Measurements from ENCODE around the gene PLCL1. TPM values are rescaled to one million over a fixed set of nuclear protein-coding genes. Genes with fewer than 3 reads are reported as not detected.
A peak's percentile ranks its signal among the peaks of the same experiment; 100 is the strongest.

PLCL1 gene
- total and polyA plus RNA-seq, 10 of the 15 experiments (the other 5 are each of a cell fraction or from before 2014, with no cell fraction given), result 0.03 to 1.5 (median 0.22) TPM

DNA sequence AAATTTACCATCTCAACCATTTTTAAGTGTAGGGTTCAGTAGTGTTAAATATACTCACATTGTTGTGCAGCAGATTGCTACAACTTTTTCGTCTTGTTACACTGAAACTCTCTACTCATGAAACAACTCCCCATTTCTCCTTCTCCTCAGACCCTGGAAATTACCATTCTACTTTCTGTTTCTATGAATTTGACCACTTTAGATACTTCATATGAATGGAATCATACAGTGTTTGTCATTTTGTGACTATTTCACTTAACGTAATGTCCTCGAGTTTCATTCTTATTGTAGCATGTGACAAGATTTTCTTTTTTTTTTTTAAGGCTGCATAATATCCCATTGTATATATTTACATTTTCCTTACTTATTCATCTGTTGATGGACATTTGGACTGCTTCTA, 203.8 kb downstream of the PLCL1 start (continued):
- TF ChIP-seq, protein P1, sequence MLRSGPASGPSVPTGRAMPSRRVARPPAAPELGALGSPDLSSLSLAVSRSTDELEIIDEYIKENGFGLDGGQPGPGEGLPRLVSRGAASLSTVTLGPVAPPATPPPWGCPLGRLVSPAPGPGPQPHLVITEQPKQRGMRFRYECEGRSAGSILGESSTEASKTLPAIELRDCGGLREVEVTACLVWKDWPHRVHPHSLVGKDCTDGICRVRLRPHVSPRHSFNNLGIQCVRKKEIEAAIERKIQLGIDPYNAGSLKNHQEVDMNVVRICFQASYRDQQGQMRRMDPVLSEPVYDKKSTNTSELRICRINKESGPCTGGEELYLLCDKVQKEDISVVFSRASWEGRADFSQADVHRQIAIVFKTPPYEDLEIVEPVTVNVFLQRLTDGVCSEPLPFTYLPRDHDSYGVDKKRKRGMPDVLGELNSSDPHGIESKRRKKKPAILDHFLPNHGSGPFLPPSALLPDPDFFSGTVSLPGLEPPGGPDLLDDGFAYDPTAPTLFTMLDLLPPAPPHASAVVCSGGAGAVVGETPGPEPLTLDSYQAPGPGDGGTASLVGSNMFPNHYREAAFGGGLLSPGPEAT (IDR thresholded peaks at IDR 0.05; ENCODE audit: low read depth), result peak; percentile 55
- 0 out of 4 replicates have a peak, but pooled peaks of 1 of the 2 experiments have one; percentile 24 for TF ChIP-seq BHLHE40 (IDR thresholded peaks at IDR 0.05; ENCODE audit: borderline replicate concordance in 1 of 2, low read depth in 2 of 2, low read length in 1 of 2)
- TF ChIP-seq CREM (IDR thresholded peaks at IDR 0.05; ENCODE audit: low read depth), result peak; percentile 50
- no peak for TF ChIP-seq SREBF2 (IDR thresholded peaks at IDR 0.05; ENCODE audit: low read length)
- peak; percentile 74 for TF ChIP-seq JUNB (IDR thresholded peaks at IDR 0.05)
- TF ChIP-seq PAX8 (IDR thresholded peaks at IDR 0.05), result no peak
- no peak for TF ChIP-seq ZNF217 (IDR thresholded peaks at IDR 0.05)
- no peak for TF ChIP-seq WRNIP1 (IDR thresholded peaks at IDR 0.05; ENCODE audit: borderline replicate concordance, low read depth, low read length)
- TF ChIP-seq, protein P2, sequence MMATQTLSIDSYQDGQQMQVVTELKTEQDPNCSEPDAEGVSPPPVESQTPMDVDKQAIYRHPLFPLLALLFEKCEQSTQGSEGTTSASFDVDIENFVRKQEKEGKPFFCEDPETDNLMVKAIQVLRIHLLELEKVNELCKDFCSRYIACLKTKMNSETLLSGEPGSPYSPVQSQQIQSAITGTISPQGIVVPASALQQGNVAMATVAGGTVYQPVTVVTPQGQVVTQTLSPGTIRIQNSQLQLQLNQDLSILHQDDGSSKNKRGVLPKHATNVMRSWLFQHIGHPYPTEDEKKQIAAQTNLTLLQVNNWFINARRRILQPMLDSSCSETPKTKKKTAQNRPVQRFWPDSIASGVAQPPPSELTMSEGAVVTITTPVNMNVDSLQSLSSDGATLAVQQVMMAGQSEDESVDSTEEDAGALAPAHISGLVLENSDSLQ (IDR thresholded peaks at IDR 0.05), result no peak
- TF ChIP-seq, protein P3, sequence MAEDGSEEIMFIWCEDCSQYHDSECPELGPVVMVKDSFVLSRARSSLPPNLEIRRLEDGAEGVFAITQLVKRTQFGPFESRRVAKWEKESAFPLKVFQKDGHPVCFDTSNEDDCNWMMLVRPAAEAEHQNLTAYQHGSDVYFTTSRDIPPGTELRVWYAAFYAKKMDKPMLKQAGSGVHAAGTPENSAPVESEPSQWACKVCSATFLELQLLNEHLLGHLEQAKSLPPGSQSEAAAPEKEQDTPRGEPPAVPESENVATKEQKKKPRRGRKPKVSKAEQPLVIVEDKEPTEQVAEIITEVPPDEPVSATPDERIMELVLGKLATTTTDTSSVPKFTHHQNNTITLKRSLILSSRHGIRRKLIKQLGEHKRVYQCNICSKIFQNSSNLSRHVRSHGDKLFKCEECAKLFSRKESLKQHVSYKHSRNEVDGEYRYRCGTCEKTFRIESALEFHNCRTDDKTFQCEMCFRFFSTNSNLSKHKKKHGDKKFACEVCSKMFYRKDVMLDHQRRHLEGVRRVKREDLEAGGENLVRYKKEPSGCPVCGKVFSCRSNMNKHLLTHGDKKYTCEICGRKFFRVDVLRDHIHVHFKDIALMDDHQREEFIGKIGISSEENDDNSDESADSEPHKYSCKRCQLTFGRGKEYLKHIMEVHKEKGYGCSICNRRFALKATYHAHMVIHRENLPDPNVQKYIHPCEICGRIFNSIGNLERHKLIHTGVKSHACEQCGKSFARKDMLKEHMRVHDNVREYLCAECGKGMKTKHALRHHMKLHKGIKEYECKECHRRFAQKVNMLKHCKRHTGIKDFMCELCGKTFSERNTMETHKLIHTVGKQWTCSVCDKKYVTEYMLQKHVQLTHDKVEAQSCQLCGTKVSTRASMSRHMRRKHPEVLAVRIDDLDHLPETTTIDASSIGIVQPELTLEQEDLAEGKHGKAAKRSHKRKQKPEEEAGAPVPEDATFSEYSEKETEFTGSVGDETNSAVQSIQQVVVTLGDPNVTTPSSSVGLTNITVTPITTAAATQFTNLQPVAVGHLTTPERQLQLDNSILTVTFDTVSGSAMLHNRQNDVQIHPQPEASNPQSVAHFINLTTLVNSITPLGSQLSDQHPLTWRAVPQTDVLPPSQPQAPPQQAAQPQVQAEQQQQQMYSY (CRISPR knock-in tag; IDR thresholded peaks at IDR 0.05), result no peak
- TF ChIP-seq EP300 (IDR thresholded peaks at IDR 0.05; ENCODE audit: borderline replicate concordance in 1 of 2, control insufficient read depth in 1 of 2, low read depth in 2 of 2, low read length in 2 of 2), result 0 out of 4 replicates have a peak, but pooled peaks of 1 of the 2 experiments have one; percentile 16
- TF ChIP-seq RUNX3 (IDR thresholded peaks at IDR 0.05; ENCODE audit: low read length), result peak; percentile 45; the same call in 1 of the 2 replicates
- TF ChIP-seq, protein P4, sequence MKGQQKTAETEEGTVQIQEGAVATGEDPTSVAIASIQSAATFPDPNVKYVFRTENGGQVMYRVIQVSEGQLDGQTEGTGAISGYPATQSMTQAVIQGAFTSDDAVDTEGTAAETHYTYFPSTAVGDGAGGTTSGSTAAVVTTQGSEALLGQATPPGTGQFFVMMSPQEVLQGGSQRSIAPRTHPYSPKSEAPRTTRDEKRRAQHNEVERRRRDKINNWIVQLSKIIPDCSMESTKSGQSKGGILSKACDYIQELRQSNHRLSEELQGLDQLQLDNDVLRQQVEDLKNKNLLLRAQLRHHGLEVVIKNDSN (IDR thresholded peaks at IDR 0.05; ENCODE audit: borderline replicate concordance, extremely low read length, insufficient read depth, low read depth, low read length), result no peak
- peak; percentile 67; the same call in 1 of the 2 replicates for TF ChIP-seq NFIC (IDR thresholded peaks at IDR 0.05; ENCODE audit: low read depth, low read length)
- no peak for TF ChIP-seq ATF7 (IDR thresholded peaks at IDR 0.05; ENCODE audit: low read depth)
- no peak for TF ChIP-seq JUND (IDR thresholded peaks at IDR 0.05; ENCODE audit: low read depth, low read length)
- no peak for TF ChIP-seq ZBED1 (IDR thresholded peaks at IDR 0.05; ENCODE audit: borderline replicate concordance)
- TF ChIP-seq, protein P5, sequence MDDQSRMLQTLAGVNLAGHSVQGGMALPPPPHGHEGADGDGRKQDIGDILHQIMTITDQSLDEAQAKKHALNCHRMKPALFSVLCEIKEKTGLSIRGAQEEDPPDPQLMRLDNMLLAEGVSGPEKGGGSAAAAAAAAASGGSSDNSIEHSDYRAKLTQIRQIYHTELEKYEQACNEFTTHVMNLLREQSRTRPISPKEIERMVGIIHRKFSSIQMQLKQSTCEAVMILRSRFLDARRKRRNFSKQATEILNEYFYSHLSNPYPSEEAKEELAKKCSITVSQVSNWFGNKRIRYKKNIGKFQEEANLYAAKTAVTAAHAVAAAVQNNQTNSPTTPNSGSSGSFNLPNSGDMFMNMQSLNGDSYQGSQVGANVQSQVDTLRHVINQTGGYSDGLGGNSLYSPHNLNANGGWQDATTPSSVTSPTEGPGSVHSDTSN (IDR thresholded peaks at IDR 0.05; ENCODE audit: insufficient replicate concordance, low read depth, low read length), result no peak
- no peak for TF ChIP-seq NRF1 (conservative IDR thresholded peaks at IDR 0.05; ENCODE audit: low read depth, low read length)
- no peak for TF ChIP-seq STAT3 (IDR thresholded peaks at IDR 0.05; ENCODE audit: low read depth, low read length)
- TF ChIP-seq HDGF (IDR thresholded peaks at IDR 0.05), result no peak
- TF ChIP-seq YBX1 (IDR thresholded peaks at IDR 0.05), result no peak
- TF ChIP-seq MXI1 (IDR thresholded peaks at IDR 0.05; ENCODE audit: low read depth, low read length), result no peak
- TF ChIP-seq CHD4 (IDR thresholded peaks at IDR 0.05), result no peak
